GM18868 (cell line): ENCODE results near the gene STAT3.
"Not testable (repeated sequence)": the region's sequence is repeated elsewhere in the genome, so short reads cannot be mapped to it uniquely, and the experiment has no call there.

Experiments
- ATAC-seq: cut with Tn5 transposase; IDR thresholded peaks from one replicate; pipeline ENCODE4 v1.9.1; 2021; ENCODE audit warnings: mild to moderate bottlenecking, moderate library complexity; ENCODE audit not compliant: unreplicated experiment

Gene STAT3

GRCh38 chr17:42303694-42304093, 84.5 kb downstream of the STAT3 start:
- no peak for ATAC-seq

DNA sequence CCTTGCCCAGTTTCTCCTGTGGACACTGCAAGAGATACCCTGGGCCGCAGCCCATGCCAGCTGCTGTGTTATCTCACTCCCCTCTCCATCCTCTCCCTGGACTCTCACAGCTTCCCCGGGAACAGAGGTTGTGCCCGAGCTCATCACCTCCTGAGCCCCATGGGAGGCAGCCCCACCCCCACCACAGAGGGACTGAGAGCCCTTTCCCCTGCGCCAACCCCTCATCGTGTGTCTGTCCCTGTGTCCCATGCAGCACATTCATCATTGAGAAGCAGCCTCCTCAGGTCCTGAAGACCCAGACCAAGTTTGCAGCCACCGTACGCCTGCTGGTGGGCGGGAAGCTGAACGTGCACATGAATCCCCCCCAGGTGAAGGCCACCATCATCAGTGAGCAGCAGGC, 87.2 kb downstream of the STAT3 start:
- no peak for ATAC-seq

DNA sequence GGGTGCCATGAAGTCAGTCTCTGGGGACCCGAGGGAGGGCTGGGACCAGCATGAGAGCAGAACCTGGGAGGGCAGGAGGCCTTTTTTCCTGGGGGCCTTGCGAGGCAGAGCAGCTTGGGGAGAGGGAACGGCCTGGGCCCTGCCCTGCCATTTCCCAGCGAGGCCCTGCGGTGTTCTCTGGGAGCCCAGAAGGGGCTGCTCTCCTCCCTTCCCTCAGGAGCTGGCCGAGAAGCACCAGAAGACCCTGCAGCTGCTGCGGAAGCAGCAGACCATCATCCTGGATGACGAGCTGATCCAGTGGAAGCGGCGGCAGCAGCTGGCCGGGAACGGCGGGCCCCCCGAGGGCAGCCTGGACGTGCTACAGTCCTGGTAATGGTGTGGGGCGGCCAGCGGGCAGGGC, 88.3 kb downstream of the STAT3 start:
- not testable (repeated sequence) for ATAC-seq

GRCh38 chr17:42299361-42299760, 88.9 kb downstream of the STAT3 start:
- ATAC-seq: not testable (repeated sequence)

DNA sequence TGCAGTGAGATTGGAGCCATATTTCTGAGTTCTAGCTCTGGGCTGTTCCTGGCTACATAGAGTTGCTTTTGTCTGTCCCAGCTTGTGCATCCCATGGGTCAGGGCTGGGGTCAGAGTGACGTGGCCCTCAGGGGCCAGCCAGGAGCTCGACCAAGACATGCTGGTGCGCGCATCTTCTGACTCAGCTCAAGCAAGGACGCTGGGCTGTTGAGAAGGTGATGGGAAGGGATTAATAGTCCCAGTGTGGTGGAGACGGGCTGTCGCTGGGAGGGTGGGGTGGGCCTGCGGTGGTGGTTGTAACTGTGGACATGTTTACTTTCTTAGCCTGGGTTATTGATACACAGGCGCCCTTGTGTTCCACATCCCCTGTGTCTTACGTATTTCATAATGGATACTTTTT, 90.5 kb downstream of the STAT3 start:
- not testable (repeated sequence) for ATAC-seq

DNA sequence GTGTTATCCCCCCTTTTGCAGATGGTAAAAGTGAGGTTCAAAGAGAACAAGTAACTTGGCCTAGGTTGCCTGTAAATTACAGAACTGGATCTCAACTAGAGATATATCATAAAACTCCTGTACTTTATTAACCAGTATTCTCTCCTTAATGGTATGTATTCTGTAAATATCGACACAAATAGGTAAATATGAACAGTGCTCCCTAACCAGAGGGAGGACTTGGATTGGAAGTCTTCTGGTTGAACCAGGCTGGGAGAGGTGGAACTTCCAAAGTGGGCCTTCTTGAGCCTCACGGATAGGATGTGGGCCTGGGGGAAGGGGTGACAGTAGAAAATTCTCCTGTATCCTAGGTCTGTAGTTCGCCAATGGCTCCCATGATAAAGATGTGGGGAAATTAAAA, 92.2 kb downstream of the STAT3 start:
- ATAC-seq: no peak

DNA sequence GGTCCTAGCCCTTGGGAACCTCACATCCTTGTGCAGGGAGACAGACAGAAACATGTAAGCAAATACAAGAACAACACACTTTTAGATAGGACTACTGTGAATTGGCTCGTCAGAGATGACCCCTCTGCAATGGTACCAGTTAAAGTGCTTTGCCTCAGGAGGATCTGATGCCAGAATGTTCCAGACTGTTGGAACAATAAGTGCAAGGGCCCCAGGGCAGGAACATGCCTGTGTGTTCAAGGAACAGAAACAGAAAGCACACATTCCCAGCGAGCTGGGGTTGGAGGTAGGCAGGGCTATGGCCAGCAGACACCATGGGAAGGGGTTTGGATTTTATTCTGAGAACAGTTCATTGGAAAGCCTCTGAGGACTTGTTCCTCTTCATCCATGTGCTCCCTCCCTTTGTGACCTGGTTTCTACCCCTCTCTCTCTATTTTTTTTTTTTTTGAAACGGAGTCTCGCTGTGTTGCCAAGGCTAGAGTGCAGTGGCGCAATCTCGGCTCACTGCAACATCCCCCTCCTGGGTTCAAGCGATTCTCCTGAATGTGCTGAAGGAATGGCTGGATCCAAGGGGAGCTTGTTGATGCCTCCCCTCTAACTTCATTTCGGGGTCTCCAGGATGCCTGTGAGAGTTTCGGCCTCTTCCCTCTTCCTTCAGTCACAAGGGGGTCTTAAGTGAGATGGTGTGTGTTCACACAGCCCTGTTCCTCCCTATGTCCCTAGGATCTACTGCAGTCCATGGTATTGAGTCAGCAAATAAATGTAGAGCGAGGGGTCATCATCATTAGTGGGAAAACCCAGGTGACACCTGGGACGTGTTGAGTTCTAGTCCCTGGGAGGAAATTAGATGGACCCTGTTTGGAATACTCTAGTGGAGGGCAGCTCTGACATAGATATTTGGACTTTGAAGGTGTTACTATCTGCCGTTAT, 93.5 kb downstream of the STAT3 start:
- ATAC-seq: no peak

- no peak for ATAC-seq
Observed at GRCh38 chr17:42291129-42291528, 97.1 kb downstream of the STAT3 start.

GRCh38 chr17:42290577-42290976, 97.7 kb downstream of the STAT3 start:
- no peak for ATAC-seq

- no peak for ATAC-seq
Observed at GRCh38 chr17:42289611-42290181, 98.5 kb downstream of the STAT3 start.

- ATAC-seq: no peak
Observed at GRCh38 chr17:42288803-42289610, 99.2 kb downstream of the STAT3 start.

GRCh38 chr17:42287977-42288802, 100.1 kb downstream of the STAT3 start, which contains the start of gene STAT5A:
Gene STAT5A (plus strand): TSS chr17:42288498. CDS start chr17:42289412, 914 bp downstream.
- ATAC-seq: no peak

GRCh38 chr17:42287305-42287976, 100.8 kb downstream of the STAT3 start:
- ATAC-seq: no peak

DNA sequence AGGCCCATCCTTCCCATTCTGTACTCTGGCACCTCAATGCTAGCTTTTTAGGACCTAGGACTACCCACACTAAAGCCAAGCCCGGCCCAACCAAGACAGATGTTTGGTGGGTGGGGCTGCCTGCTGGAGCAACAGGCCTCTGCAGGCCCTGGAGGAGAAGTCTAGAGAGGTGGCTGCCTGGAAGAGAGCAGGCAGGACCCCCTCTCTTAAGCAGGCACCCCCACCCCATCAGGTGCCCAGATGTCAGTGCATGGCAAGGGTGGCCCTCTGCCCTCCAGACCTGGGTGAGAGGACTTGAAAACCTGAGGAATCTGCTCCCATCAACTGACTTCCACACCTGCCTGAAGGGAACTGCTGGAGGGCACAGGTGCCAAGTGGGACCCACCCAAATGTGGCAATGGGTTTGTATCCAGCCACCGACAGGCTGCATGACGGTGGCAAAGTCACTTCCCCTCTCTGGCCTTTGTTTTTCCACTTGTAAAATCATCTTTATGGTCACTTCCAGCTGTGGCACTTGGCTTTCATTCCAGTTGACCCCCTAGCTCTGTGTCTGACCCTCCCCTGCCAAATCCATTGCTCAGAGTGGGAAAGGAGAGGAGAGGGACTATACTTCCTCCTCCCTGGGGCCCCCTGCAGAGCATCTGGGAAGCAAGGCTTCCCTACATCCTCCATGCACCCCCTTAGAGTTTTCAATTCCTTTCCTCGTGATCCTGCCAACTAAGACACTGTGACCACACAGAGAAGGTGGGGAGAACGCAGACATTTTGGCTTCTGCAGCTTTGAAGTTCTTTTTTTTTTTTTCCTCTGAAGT, 101.6 kb downstream of the STAT3 start:
- ATAC-seq: no peak

DNA sequence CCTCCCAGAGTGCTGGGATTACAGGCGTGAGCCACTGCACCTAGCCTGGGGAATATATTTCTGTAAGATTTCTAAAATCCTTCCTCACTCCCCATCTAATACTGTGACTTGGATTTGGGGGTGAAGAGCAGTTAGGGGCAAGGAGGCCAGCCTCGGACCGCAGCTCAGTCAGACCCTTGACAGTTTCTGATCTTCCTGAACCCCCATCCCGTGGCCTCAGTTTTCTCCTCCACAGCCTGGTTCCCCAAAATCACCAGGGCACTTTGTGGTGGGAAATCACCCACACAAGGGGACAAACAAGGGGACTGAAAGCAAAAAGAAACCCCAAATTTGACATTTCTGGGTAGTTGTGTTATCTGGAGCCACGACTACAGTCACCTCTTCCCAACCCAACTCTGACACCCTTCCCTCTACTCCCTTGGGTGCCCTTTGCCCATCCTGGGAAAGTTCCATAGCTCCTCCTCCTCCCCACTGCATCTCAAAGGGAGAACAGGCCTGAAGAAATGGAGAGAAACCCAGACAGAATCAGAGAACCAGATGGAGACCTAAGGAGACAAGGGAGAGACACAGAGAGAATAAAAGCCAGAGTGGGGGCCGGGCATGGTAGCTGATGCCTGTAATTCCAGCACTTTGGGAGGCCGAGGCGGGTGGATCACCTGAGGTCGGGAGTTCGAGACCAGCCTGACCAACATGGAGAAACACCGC, 102.7 kb downstream of the STAT3 start:
- ATAC-seq: no peak

- ATAC-seq: no peak
Observed at GRCh38 chr17:42284566-42284965, 103.7 kb downstream of the STAT3 start.

GRCh38 chr17:42284024-42284369, 104.2 kb downstream of the STAT3 start:
- ATAC-seq: no peak

GRCh38 chr17:42283241-42284023, 104.8 kb downstream of the STAT3 start:
- ATAC-seq: no peak
